ENCODE measurements around the gene TKT. TPM values are rescaled to one million over a fixed set of nuclear protein-coding genes. Genes with fewer than 3 reads are reported as not detected.

TKT gene
- polyA plus RNA-seq, 1 donor from 2014 or later, result 194 TPM

- H3K79me2 ChIP-seq (replicated peaks; ENCODE audit: insufficient read depth, low read length), result no peaks in the 10 kb centered on the region
- H4K20me1 ChIP-seq (ENCODE audit: insufficient read depth), result no peaks in the 10 kb centered on the region
- no peaks in the 10 kb centered on the region for H3K36me3 ChIP-seq (ENCODE audit: insufficient read depth, low read length)
- no peak for TF ChIP-seq POLR2AphosphoS5 (IDR thresholded peaks at IDR 0.05)
- no peak for TF ChIP-seq RAD21 (conservative IDR thresholded peaks at IDR 0.05)
- no peak for TF ChIP-seq TAF1 (IDR thresholded peaks at IDR 0.05; ENCODE audit: low read depth)
- TF ChIP-seq CTCF (IDR thresholded peaks at IDR 0.05; ENCODE audit: poor library complexity, severe bottlenecking), result no peak
- TF ChIP-seq SMC3 (conservative IDR thresholded peaks at IDR 0.05; ENCODE audit: poor library complexity), result no peak
- TF ChIP-seq EP300 (conservative IDR thresholded peaks at IDR 0.05; ENCODE audit: poor library complexity, severe bottlenecking), result no peak
- no peak for TF ChIP-seq MXI1 (conservative IDR thresholded peaks at IDR 0.05; ENCODE audit: poor library complexity, severe bottlenecking)
- TF ChIP-seq EZH2 (IDR thresholded peaks at IDR 0.05; ENCODE audit: borderline replicate concordance, insufficient read depth, low read length, poor library complexity, severe bottlenecking), result no peak
- no peak for TF ChIP-seq REST (IDR thresholded peaks at IDR 0.05; ENCODE audit: borderline replicate concordance)
- H3F3A ChIP-seq (ENCODE audit: insufficient read depth, low read length, poor library complexity, severe bottlenecking), result no peaks in the 10 kb centered on the region
- H3K9ac ChIP-seq (ENCODE audit: low read length), result no peak overlapping the region
- no peak overlapping the region for H3K4me2 ChIP-seq (ENCODE audit: low read length)
- H2AFZ ChIP-seq (ENCODE audit: low read depth, low read length), result no peak overlapping the region
- no peaks in the 10 kb centered on the region for H3K9me3 ChIP-seq (ENCODE audit: low read length)
- no peak overlapping the region for H3K27ac ChIP-seq (ENCODE audit: low read length)
- H3K4me3 ChIP-seq (ENCODE audit: low read length), result no peak overlapping the region
- H3K9me2 ChIP-seq (ENCODE audit: insufficient read depth, low read length), result no peaks in the 10 kb centered on the region
- H3K27me3 ChIP-seq (ENCODE audit: insufficient read depth, low read depth, low read length), result no peaks in the 10 kb centered on the region
Measured at GRCh38 chr3:53195066-53195450, 60.8 kb downstream of the TKT start.

- no peak for TF ChIP-seq SMC3 (conservative IDR thresholded peaks at IDR 0.05; ENCODE audit: poor library complexity)
- TF ChIP-seq TAF1 (IDR thresholded peaks at IDR 0.05; ENCODE audit: low read depth), result no peak
- TF ChIP-seq CTCF (IDR thresholded peaks at IDR 0.05; ENCODE audit: poor library complexity, severe bottlenecking), result no peak
- no peak for TF ChIP-seq RAD21 (conservative IDR thresholded peaks at IDR 0.05)
- TF ChIP-seq POLR2AphosphoS5 (IDR thresholded peaks at IDR 0.05), result no peak
- TF ChIP-seq MXI1 (conservative IDR thresholded peaks at IDR 0.05; ENCODE audit: poor library complexity, severe bottlenecking), result no peak
- TF ChIP-seq EP300 (conservative IDR thresholded peaks at IDR 0.05; ENCODE audit: poor library complexity, severe bottlenecking), result no peak
- TF ChIP-seq EZH2 (IDR thresholded peaks at IDR 0.05; ENCODE audit: borderline replicate concordance, insufficient read depth, low read length, poor library complexity, severe bottlenecking), result no peak
- no peak for TF ChIP-seq REST (IDR thresholded peaks at IDR 0.05; ENCODE audit: borderline replicate concordance)
- no peak overlapping the region for H3K27ac ChIP-seq (ENCODE audit: low read length)
- no peaks in the 10 kb centered on the region for H3K79me2 ChIP-seq (replicated peaks; ENCODE audit: insufficient read depth, low read length)
- no peaks in the 10 kb centered on the region for H3K9me2 ChIP-seq (ENCODE audit: insufficient read depth, low read length)
- no peaks in the 10 kb centered on the region for H3F3A ChIP-seq (ENCODE audit: insufficient read depth, low read length, poor library complexity, severe bottlenecking)
- H4K20me1 ChIP-seq (ENCODE audit: insufficient read depth), result no peaks in the 10 kb centered on the region
- no peak overlapping the region for H2AFZ ChIP-seq (ENCODE audit: low read depth, low read length)
- no peaks in the 10 kb centered on the region for H3K27me3 ChIP-seq (ENCODE audit: insufficient read depth, low read depth, low read length)
- H3K36me3 ChIP-seq (ENCODE audit: insufficient read depth, low read length), result no peaks in the 10 kb centered on the region
- no peaks in the 10 kb centered on the region for H3K9me3 ChIP-seq (ENCODE audit: low read length)
- H3K4me2 ChIP-seq (ENCODE audit: low read length), result no peak overlapping the region
- no peak overlapping the region for H3K9ac ChIP-seq (ENCODE audit: low read length)
- H3K4me3 ChIP-seq (ENCODE audit: low read length), result no peak overlapping the region
Measured at GRCh38 chr3:53194210-53195065, 61.4 kb downstream of the TKT start.

Data from neural cell (in vitro differentiated cells).